Fibroblast of skin of right biceps (primary cell): ENCODE results near the gene SETBP1.

ENCODE experiments used
- DNase-seq: peaks from one replicate; pipeline ENCODE4 v3.0.0-alpha.2; 2013

SETBP1 gene

DNA sequence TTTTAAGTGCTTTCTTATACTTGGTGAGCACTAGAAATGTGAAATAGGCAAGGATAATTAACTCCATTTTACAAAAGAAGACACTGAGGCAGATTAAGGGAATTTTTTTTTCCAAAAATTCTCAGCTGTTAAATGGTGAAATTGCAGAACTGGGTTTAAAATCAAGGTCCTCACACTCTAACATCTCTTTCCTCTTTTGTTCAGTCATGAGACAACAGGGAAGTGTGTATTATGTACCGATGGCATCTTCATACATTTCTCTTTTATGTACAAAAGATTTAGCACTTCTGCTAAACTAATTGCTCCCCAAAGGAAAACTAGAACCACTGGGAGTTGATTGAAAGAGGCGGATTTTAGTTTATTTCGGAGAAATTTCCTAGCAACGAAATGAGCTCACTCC lies 203.0 kb downstream of the SETBP1 start:
- DNase-seq, result no peak

DNA sequence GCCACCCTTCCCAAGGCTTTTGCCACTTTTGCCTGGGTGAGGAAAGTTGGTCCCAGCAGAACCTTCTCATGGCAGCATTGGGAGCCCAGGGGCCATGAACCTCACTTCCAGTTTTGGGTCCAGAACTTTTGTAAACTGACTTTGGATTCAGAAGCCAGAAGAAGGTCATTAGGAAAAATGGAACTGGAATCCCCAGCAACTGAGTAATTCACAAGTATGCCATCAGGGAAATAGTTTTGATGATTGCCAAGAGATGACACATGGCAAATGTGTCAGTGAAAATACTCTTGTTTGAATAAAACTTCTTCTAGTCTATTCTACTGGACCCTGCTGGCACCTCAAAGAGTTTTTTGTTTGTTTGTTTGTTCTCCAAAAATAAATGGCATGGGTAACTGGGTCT lies 203.7 kb downstream of the SETBP1 start:
- DNase-seq, result peak; percentile 59

DNA sequence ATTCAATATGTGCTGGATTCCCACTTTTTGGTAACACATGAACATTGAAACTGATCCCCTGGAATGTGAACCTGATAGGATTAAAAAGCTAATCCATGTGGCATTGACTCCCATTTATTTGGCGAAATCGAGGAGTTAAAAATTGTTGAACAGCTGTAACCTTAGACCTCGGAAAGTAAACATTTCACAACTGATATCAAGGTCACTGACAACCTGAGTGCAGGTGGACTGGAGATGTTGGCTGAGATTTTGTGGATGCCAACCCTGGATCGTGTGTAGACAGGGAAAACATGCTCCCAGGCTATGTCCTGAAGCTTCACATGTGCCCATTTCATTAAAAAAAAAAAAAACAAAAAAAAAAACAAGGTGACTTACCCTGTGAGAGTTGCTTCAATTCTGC lies 204.8 kb downstream of the SETBP1 start:
- DNase-seq, result no peak

DNA sequence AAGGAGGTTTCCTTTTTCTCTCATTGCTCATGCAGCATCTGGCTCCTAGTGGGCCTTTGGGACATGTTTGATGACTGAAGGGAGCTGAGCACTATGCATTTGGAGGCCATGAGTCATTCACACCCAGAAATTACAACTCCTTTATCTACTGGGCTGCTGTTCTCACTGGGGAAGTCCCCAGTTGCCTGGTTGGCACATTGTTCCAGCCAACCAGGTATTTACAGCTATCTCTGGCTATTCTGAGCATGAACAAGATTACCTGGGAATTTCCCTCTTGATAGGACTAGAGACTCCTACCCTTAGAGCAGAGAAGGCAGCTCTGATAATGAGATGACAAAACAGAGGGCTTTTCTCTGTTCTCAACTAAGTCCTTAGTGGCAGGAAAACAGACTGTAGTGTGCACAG lies 206.5 kb downstream of the SETBP1 start:
- peak; percentile 81 for DNase-seq

DNA sequence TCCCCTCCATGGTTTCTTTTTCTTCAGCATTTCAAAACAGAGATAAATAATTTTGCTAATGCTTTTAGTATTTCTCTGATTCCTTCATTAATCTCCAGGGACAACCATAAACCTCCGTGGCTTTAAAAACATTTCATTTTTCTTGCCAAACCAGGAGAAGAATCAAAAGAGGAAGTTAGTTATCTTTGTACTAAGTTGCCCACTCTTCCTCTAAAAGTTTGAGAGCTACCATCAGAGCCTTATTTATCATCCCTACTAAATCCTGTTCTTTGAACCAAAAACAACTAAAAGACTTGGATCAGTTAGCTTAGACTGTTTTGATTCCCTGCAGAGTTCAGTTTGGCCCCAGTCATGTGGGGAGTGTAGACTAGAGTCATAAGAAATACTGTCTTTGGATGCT lies 208.4 kb downstream of the SETBP1 start:
- DNase-seq, result no peak

DNA sequence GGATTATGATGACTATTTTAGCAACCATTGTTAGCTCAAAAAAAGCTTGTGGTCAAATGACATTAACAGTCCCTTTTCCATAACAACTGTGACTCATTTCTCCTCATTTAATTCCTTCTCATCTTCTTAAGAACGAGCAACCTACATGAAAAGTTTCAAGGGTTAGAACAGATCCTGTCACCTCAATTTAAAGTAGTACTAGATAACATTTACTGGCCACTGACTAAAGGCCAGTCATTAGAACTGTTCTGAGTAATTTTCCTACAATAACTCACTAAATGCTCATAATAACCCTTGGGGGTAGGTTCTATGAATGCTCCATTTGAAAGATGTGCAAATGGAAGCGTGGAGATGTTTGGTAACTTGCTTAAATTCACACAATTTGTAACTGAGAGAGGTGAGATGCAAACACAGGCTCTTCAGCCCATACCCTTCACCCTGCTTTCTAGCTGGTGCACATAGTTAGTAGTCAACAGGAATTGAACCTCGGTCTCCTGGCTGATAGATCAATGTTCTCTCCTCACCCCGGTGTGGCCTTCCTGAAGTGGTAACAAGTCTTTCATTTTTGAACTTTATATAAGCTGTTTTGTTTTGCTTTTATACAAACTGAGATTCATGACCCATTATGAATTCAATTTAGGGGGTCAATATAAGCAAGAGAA lies 212.5 kb downstream of the SETBP1 start:
- DNase-seq, result no peak

DNA sequence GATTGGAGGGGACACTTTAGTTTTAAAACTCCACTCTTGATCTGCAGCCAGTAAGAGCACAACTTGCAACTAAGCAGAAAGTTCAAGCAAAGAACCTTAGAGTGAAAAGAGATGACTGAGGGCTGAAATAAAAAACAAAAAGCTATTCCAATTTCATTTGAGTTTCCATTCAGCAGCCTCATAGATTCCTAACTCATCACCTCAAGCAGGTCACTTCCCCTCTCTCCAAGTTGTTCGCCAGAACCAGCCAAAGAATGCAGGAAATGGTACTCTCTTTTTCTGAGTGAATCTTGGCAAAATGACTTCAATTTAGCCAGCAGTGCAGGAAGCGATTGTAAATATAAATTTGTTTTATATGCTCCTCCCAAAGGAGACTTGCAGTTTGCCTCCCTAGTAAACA lies 213.3 kb downstream of the SETBP1 start:
- DNase-seq, result peak; percentile 28

DNA sequence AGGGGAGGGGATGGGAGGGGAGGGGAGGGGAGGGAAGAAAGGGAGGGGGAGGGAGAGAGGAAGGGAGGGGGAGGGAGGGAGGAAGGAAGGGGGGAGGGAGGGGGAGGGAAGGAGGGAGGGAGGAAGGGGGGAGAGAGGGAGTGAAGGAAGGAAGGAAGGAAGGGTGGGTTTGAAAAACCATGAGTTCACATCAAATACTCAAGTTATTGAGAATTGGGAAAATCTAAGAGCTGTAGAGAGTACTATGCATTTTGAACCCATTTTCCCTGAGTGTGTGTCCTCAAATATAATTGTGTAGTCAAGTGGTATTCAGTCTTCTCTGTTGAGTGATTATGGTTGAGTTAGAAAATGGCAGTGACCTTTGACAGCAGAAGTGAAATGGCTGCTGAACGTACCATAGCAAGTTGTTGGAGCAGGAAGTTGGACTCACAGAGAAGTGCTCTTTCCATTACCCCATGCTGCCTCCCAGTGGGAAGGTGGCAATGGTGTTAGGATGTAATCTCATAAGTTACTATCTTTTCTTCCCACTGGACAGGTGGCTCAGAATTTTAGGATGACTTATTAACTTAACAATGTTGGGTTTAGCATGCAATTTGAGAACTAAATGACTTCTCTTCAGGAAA lies 214.6 kb downstream of the SETBP1 start:
- DNase-seq, result peak; percentile 67

DNA sequence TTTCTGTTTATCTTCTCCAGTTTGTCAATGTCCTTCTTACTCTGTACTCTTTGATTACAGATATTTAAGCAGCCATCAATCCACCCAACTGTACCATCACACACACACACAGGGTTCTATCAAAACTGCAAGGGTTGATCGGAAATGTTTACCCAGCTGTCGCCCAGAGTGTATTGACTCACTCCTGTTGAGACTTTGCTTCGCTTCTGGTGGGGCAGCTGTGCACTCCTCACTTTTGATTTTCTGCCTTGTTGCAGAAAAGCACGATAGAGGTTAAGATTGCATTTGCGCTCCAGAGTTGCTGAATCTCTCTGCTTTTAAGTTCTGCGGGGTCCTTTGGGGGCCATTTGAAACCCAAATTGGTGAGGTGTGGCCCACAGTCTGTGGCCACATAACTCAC lies 216.2 kb downstream of the SETBP1 start:
- no peak for DNase-seq

DNA sequence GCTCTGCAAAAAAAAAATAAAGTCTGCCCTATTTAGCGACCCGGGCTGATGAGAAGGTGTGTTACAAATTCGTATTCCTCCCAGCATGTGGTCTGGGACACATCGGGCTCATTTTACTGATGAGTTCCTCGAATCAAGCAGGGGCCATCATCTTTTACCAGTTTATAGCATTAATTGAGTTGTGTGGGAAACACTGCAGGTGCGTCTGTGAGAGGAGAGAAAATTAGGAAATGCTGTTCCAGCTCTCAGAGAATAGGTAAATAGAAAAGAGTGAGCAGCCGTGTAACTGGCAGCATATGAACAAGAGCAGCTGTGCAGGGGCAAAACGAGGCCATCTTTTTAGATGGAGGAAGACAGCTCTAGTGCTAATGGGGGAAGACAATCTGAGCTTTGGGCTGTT lies 216.7 kb downstream of the SETBP1 start:
- no peak for DNase-seq

DNA sequence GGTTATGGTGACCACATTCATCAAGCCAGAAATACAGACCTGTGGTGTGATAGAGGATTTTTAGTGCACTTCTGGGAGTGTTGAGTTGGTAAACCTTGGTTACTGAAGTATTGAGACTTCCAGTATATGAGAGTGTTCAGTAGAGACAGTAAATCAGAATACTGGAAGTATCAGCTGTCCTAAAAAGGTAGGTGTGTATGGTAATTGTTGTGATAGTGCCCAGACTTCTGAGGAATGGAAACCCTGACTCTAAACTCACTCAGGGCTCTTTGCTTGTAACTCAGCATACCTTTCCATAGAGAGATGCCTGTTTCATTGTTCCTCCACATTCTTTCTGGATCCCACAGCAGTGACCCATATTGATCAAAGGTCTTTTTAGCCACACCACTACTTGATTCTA lies 217.1 kb downstream of the SETBP1 start:
- DNase-seq, result no peak

DNA sequence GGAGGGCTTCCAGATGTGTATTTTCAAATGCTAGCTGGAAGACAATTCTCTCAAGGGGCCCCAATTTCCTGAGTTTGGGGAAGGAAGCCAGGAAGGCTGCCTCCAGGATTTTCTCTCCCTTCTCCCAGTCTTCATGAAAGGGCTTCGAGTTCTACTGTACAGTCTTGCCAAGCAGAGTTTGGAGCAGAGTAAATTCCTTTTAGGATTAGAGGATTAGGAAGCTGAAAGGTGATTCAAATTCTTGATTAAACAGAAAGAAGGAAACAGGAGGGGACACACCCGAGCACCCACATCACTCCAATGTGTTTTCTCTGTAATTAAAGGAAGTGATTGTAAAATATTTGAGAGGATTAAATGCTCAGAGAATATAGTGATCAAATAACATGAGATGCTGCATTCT lies 217.8 kb downstream of the SETBP1 start:
- DNase-seq, result no peak

DNA sequence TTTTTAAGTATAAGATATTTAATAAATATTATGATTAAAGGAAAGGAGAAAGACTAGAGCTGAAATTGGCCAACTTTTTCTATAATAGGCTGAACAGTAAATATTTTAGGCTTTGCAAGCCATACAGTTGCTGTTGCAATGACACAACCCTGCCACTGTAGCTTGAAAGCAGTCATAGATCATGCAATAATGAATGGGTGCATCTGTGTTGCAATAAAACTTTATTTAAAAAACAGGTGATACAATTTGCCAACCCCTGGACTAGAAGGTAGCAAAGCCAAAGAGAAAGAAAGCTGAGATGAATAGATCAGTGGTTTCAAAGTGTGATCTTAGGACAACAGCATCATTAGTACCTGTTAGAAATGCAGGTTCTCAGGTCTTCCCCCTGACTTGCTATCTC lies 219.1 kb downstream of the SETBP1 start:
- no peak for DNase-seq

DNA sequence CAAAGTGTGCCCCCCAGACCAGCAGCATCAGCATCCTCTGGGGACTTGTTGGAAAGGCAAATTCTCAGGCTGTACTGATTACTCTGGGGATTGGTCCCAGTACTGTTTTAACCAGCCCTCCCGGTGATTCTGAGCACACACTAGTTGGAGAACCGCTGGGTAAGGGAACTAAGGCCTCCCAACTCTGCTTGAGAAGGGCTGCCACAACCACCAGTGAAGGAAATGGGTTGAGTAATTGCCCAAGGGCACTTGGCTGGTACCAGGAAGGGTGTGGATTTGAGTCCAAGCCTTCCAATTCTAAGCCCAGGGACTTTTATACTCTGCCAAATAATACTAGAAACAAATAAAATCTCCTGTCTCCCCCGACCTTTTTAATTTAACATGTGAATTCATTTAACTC lies 219.9 kb downstream of the SETBP1 start:
- DNase-seq, result no peak

DNA sequence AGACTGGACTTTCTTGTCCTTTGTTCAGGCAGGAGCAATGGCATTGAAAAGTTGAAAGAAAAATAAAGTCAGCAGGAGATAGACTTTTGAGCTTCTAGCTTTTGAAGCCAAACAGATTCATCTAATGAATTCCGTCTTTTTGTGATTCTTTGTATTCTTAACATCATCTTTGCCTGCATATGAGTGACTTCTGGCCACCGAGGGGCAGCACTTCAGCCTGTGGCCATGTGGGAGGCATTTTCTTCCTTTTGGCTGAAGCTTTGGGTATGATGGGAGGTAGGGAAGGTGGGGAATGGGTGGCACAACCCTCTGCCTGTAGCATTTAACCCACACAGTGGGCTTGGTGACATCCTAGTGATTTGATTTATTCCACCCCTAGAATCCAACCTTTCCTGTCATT lies 220.6 kb downstream of the SETBP1 start:
- no peak for DNase-seq

DNA sequence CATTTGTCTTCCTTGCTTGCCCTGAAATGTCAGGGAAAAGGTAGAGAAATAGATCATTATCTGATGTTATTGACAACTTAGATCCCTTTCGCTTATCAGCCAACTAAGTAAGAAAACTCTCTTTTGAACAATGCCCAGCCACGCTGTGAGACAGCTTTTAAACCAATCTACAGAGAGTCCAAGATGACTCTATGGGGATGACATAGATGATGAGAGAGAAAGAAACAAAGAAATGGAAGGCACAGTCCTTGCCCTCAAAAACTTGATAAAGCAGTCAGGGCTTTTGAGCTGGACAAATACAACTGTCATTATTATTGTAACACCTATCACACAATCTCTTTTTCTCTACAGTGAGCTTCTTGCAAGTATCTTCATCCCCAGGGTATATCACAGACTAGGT lies 222.6 kb downstream of the SETBP1 start:
- no peak for DNase-seq

DNA sequence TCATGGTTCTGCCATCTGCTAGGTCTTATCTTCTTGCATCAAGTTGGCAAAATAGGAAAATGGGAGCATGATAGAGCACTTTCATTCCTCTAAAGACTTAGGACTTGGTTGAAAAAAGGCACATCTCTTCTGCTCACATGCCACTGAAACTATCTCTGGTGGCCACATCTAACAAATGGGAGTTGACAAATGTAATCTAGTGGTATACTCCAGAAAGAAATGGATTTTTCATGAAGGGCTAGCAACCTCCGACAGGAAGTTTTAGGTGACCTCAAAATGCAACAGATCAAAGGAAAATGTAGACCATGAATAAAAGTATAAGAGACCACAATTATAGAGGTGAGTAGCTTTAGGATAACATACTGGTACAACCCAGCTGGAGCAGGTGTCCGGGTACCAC lies 224.1 kb downstream of the SETBP1 start:
- no peak for DNase-seq

DNA sequence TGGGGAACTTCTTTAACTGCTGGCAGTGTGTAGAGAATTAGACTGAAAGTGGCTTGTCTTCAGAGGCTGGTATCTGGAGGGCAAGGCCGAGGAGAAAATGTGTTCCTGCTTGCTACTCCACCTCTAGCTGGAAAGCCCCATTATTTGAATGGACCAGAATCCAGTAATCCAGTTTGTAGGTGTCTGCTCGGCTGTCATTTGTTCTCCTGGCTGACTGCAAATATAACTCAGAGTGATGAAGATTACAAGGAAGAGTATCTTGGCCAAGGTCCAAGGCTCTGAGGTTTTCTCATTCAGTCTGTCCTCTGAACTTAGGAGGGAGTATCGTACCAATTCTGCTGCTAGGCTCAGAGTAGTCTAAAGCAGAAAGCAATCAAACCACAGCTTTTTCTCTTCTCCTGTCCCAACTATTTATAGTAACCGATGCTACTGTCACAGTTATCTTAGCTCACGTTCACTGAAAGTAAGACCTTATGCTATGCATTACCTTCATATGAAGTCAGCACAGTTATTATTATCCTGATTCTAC lies 228.6 kb downstream of the SETBP1 start:
- peak; percentile 58 for DNase-seq

DNA sequence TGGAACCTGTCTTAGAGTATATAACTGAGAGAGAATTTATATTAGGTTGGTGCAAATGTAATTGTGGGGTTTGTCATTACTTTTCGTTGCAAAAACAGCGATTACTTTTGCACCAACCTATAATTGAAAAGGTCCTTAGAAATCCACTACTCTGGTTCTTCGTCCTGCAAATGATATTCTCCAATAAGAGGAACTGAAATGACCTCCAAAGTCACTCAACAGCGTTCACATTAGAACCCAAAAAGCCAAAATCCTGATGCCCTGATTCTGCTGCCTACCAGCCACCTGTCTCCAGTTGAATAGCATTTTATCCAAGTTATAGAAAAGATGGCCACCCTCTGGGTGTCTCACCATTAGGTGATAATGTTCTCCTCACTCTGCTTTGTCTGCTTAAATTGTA lies 230.6 kb downstream of the SETBP1 start:
- DNase-seq, result no peak

DNA sequence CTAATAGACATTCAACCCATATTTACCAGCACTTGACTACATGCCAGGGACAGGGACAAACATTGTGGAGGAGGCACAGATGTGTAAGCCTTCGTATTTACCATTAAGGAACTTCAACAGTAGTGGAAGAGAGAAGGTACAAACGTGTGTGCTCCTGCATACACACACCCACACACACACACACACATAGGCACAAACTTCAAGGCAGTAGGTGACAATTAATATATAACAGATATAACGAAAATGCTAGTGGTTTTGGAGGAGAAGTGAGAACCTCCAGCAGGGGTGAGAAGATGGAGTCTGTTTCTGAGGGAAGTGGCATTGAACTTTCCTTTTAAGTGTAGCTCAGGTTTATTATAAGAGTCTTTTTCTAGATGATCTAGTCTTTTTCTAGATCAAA lies 231.1 kb downstream of the SETBP1 start:
- no peak for DNase-seq

DNA sequence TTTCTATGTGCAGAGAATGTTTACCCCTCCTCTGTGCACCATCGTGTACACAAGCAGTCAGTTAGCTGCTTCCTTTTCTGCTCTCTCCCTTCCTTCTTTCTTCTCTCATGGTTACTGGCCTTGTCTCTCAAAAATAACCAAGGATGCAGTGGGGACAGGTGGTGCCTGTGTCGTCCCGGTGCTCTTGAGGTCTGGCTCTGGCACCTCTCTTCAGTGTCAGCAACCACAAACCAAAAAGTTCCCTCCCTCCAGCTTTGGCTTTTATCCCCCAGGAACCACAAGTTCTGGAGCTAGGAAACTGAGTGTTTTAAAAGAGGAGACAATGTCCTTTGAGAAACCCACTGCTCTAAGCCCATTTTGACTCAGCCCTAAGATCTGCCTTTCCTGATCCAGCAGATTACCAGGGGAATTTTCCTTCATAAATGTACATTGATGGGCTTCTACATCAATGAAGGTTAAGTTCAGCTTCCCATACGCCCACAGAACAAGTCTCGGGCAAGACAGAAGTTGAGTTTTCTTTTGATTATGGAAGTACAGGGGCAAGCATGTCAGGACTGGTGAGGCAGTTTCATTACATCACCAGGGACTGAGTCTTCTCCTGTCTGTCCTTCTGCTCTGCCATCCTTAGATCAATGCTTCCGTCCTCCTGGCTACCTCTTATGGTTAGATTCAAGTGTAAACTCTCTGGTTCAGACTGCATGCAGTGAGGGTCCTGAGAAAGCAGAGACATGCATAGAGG lies 232.2 kb downstream of the SETBP1 start:
- no peak for DNase-seq

DNA sequence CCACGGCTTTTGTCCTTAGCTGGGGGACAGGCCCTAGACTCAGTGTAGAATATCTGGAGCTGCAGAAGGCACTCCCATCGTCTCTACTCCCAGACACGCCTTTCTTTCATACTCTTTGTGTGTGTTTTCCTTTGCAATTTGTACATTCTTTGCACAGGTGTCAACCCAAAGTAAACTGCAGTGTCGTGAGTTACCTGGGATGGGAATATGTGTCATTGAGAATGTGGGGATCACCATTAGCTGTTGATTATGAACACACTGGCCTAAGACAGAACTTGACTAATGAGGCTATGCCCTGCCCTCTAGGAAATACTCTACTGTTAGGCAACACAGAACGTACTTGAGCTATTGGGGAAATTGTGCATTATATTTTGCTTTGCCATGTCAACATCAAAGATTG lies 233.3 kb downstream of the SETBP1 start:
- DNase-seq, result no peak

DNA sequence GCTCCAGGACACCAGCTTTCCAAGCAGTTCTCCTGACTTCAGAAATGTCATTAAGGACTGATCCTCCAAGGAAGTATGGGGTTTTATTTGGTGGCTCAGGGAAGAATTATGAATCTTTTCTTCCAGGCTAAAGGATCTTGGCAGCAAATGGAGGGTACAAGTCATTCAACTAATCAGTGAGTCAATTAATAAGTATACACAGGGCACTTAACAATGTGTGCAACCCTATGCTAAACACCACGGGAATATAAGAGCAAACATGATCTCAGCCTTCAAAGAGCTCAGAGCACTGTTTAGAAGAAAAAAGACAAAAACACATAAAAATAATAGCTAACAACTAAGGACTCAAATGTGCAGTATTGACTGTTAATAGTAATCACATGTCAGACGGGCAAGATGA lies 234.5 kb downstream of the SETBP1 start:
- DNase-seq, result no peak

DNA sequence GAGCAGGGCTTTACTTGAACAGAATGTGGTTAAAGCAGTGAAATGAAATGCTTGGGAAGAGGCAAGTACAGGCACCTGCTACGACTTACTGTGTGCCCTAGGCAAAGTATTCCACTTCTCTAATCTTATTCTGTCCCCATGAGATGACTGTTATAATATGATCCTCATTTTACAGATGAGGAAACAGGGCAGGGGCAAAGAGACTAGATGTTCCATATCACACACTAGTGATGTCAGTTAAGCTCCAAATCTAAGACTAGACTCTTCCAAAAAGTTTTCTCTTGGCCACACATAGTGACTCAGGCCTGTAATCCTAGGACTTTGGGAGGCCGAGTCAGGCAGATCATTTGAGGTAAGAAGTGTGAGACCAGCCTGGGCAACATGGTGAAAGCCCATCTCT lies 235.0 kb downstream of the SETBP1 start:
- peak; percentile 18 for DNase-seq
